IPS DF 6.9 (cell line): ENCODE measurements around the gene CEP162.
"Not testable (repeated sequence)": the region's sequence is repeated elsewhere in the genome, so short reads cannot be mapped to it uniquely, and the experiment has no call there.

Source experiments
- DNase-seq: peaks from one replicate; pipeline ENCODE4 v3.0.0-alpha.2; 2013; ENCODE audit warnings: low read depth, low spot score
- H3K27ac ChIP-seq: one replicate; pipeline ENCODE4 v1.5.1; 2013; ENCODE audit warnings: low read length, control low read depth
- H3K27me3 ChIP-seq: 2 replicates; pipeline ENCODE4 v1.6.1; 2013; ENCODE audit warnings: mild to moderate bottlenecking, low read length; ENCODE audit not compliant: control insufficient read depth, insufficient read depth
- H3K36me3 ChIP-seq: 2 replicates; pipeline ENCODE4 v1.6.1; 2013; ENCODE audit warnings: low read length; ENCODE audit not compliant: control insufficient read depth, insufficient read depth
- H3K4me1 ChIP-seq: 2 replicates; pipeline ENCODE4 v1.6.1; 2013; ENCODE audit warnings: low read length; ENCODE audit not compliant: control insufficient read depth, insufficient read depth
- H3K4me3 ChIP-seq: 2 replicates; pipeline ENCODE4 v1.5.1; 2013; ENCODE audit warnings: mild to moderate bottlenecking, low read length
- H3K9me3 ChIP-seq: 2 replicates; pipeline ENCODE4 v1.6.1; 2013; ENCODE audit warnings: low read length, inconsistent platforms; ENCODE audit not compliant: control insufficient read depth, insufficient read depth
- WGBS: extraction: QIAGEN DNeasy Blood & Tissue Kit; methylation state at CpG from one replicate; pipeline ENCODE4 v1.1.7; 2013; ENCODE audit warnings: mixed read lengths, missing lambda C conversion rate; ENCODE audit not compliant: insufficient read length, insufficient coverage; 5-methylcytosine and 5-hydroxymethylcytosine counted together

Gene CEP162

DNA sequence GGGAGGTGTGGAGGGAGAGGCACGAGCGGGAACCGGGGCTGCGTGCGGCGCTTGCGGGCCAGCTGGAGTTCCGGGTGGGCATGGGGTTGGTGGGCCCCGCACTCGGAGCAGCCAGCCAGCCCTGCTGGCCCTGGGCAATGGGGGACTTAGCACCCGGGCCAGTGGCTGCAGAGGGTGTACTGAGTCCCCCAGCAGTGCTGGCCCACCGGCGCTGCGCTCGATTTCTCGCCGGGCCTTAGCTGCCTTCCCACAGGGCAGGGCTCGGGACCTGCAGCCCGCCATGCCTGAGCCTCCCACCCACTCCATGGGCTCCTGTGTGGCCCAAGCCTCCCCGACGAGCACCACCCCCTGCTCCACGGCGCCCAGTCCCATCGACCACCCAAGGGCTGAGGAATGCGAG, 38.1 kb downstream of the CEP162 start:
- not testable (repeated sequence) for H3K27ac ChIP-seq, H3K4me3 ChIP-seq, H3K27me3 ChIP-seq, DNase-seq, H3K4me1 ChIP-seq, H3K9me3 ChIP-seq, H3K36me3 ChIP-seq
- WGBS: no CpG with 5 or more reads among the region's 25 CpGs

DNA sequence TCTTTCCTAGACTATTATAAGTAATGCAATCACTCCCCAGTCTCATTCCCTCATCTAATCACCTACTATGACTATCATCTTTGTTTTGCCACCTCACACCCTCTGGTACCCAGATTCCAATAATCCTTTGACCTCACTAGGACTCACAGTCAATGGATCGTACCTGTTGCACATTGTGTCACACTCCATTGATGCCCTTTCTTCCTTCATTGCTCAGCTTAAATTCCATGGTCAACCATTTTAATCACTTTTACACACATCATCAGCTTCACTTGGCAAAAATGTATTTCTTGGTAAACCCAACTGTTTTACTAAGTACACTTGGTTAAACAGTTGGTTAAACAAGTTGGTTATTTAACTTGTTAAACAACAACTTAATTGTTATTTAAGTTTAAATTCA, 44.0 kb downstream of the CEP162 start:
- whole genome bisulfite sequencing: no CpG with 5 or more reads among the region's 1 CpG
- Histone ChIP-seq H3K27ac (no peak overlapping the region), H3K4me1 (no peaks in the 10 kb centered on the region), H3K4me3 (no peak overlapping the region), H3K36me3 (no peaks in the 10 kb centered on the region), H3K27me3 (no peaks in the 10 kb centered on the region), H3K9me3 (no peaks in the 10 kb centered on the region)
- no peak for DNase-seq

DNA sequence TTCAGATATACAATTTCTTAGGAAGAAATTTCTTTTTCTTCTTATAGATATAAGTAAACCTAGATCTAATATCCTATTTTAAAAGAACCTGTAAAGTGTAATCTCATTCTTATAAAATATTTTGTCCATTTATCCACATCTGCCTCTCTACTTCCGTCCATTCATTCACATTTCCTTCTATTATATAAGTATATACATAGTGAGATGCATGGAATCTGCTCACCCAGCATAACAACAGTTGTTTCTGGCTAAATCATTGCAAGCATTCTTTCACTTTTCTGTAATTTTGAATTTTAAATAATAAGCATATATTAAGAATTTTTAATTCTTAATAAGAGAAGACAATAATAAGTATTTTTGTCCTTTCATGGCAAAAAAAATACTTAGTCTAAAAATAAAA, 45.4 kb downstream of the CEP162 start:
- Histone ChIP-seq H3K36me3 (no peaks in the 10 kb centered on the region), H3K27ac (no peak overlapping the region), H3K27me3 (no peaks in the 10 kb centered on the region), H3K4me3 (no peak overlapping the region), H3K4me1 (no peaks in the 10 kb centered on the region), H3K9me3 (no peaks in the 10 kb centered on the region)
- DNase-seq: no peak
- no CpG with 5 or more reads among the region's 1 CpG for WGBS

DNA sequence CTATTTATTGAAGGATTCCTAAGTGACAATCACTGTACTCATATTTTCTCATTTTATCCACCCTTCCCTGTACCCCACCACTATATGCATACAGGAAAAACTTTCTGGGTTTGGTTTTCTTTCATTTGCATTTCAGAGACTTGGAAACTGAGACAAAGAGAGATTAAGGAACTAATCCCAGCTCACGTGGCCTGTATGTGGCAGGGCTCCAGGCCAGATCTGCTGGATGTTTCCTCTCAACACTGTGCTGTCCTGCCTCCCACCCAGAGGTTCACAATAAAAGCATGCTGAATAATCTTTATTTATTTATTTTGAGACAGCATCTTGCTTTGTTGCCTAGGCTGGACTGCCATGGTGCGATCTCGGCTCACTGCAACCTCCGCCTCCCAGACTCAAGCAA, 50.2 kb downstream of the CEP162 start:
- Histone ChIP-seq H3K4me3 (no peak overlapping the region), H3K27ac (no peak overlapping the region), H3K27me3 (no peaks in the 10 kb centered on the region), H3K4me1 (no peaks in the 10 kb centered on the region), H3K9me3 (no peaks in the 10 kb centered on the region), H3K36me3 (no peaks in the 10 kb centered on the region)
- no peak for DNase-seq
- no CpG with 5 or more reads among the region's 4 CpGs for WGBS

DNA sequence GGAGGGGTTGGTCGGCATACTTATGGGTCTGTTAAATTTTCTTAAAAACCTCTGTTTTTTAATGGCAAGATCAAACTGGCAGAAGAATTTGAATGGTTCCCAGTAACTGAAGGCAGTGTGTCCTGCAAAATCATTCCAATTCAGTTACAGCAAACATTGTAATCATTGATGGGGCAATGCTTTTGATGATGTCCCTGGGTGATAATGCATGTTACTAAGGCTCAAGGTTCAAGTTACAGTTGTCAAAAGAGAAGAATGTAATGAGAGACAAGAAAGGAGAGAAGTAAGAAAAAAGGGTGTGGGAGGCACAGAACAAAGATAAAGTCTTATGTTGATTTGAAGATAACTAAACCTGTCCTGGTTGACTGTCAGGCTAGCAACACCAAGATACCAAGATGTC, 54.9 kb downstream of the CEP162 start:
- no CpG with 5 or more reads among the region's 1 CpG for WGBS
- H3K27me3 ChIP-seq: no peaks in the 10 kb centered on the region
- H3K4me3 ChIP-seq: no peak overlapping the region
- DNase-seq: no peak
- H3K9me3 ChIP-seq: no peaks in the 10 kb centered on the region
- no peak overlapping the region for H3K27ac ChIP-seq
- H3K4me1 ChIP-seq: no peaks in the 10 kb centered on the region
- H3K36me3 ChIP-seq: no peaks in the 10 kb centered on the region

DNA sequence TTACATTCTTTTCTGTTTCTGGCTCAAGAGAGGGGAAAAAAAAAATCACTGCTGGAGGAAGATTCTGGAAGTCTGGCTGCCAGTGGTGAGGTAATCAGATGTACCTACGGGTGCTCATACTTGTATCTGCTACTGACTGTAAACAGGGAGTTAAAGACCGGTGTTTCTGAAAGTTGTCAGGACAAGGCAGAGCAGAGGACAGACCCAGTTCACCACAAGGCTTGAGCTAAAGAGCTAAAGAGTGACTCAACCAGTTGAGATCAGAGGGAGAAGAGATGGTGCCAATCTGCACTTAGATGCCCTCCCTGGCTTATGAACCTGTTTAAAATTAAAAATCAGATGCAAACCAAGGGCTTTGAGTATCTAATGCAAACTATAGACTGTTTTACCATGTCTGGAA, 55.4 kb downstream of the CEP162 start:
- DNase-seq: no peak
- Histone ChIP-seq H3K9me3 (no peaks in the 10 kb centered on the region), H3K4me1 (no peaks in the 10 kb centered on the region), H3K4me3 (no peak overlapping the region), H3K27me3 (no peaks in the 10 kb centered on the region), H3K36me3 (no peaks in the 10 kb centered on the region), H3K27ac (no peak overlapping the region)
- no CpG with 5 or more reads among the region's 2 CpGs for WGBS

DNA sequence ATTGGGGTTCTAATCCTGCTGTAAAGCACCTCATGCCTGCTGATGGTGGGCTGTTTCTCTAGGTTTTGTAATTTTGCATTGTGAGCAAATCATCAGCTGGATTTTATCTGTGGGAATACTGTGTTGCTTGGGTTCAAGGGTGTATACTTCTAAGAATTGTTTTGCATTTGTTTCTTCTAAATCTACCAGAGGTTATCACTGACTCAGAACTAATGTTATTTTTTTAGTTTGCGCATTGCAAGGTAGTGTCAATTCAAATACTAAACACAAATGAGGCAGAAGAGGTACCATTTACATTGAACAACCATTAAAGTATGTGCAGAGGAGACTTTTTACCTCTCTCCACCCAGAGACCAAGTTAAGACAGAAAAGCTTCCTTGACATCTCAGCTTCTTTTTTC, 60.0 kb downstream of the CEP162 start:
- no peak for DNase-seq
- Histone ChIP-seq H3K4me3 (no peak overlapping the region), H3K9me3 (no peaks in the 10 kb centered on the region), H3K27ac (no peak overlapping the region), H3K4me1 (no peaks in the 10 kb centered on the region), H3K27me3 (no peaks in the 10 kb centered on the region), H3K36me3 (no peaks in the 10 kb centered on the region)
- no CpG with 5 or more reads among the region's 1 CpG for WGBS

DNA sequence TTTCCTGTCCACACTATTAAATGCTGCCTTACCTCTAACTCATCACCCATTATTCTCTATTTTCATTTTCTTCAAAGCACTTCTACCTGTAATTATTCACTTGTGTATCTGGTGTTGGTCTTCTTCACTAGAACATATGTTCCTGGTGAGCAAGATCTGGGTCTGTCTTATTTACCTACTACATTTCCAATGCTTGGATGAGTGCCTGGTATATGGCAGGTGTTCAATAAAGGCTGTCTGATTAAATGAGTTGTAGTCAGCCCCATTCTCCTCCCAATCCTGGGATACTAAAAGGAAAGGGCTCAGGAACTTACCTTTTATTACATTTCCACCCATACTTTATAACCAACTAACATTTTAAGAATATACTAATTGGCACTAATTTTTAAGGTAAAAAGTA, 61.0 kb downstream of the CEP162 start:
- Histone ChIP-seq H3K27me3 (no peaks in the 10 kb centered on the region), H3K4me1 (no peaks in the 10 kb centered on the region), H3K4me3 (no peak overlapping the region), H3K27ac (no peak overlapping the region), H3K9me3 (no peaks in the 10 kb centered on the region), H3K36me3 (no peaks in the 10 kb centered on the region)
- no peak for DNase-seq

DNA sequence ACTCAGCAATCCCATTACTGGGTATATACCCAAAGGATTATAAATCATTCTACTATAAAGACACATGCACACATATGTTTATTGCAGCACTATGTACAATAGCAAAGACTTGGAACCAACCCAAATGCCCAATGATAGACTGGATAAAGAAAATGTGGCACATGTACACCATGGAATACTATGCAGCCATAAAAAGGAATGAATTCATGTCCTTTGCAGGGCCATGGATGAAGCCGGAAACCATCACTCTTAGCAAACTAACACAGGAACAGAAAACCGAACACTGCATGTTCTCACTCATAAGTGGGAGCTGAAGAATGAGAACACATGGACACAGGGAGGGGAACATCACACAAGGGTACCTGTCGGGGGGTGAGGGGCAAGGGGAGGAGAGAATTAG, 63.1 kb downstream of the CEP162 start:
- not testable (repeated sequence) for H3K27ac ChIP-seq, H3K27me3 ChIP-seq, H3K4me1 ChIP-seq, H3K9me3 ChIP-seq, H3K36me3 ChIP-seq, DNase-seq, H3K4me3 ChIP-seq
- WGBS: no CpG with 5 or more reads among the region's 3 CpGs

DNA sequence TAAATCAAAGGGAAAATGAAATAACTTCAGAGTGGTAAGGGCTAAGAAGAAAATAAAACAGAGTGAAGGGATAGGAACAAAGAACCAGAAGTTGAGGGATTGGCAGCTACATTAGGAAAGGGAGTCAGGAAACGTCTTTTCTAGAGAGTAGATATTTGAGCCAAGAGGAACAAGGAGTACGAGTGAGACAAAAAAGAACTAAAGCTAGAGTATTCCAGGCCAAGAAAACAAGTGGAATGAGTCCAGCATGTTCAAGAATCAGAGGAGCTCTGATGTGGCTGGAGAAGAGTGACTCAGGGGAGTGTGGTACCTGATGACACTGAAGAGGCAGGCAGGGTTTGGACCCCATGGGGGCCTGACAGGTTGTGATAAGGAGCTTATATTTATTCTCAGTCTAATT, 66.3 kb downstream of the CEP162 start:
- Histone ChIP-seq H3K36me3 (no peaks in the 10 kb centered on the region), H3K4me1 (no peaks in the 10 kb centered on the region), H3K27me3 (no peaks in the 10 kb centered on the region), H3K4me3 (no peak overlapping the region), H3K27ac (no peak overlapping the region), H3K9me3 (no peaks in the 10 kb centered on the region)
- DNase-seq: no peak
- no CpG with 5 or more reads among the region's 2 CpGs for WGBS

DNA sequence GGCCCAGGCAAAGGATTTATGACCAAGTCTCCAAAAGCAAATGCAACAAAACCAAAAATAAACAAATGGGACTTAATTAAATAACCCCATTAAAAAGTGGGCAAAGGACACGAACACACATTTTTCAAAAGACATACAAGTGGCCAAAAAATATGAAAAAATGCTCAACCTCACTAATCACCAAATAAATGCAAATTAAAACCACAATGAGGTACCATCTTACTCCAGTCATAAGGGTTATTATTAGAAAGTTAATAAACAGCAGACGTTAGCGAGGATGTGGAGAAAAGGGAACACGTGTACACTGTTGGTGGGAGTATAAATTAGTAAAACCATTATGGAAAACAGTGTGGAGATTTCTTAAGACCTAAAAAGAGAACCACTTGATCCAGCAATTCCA, 71.1 kb downstream of the CEP162 start:
- WGBS: no CpG with 5 or more reads among the region's 4 CpGs
- no peak overlapping the region for H3K4me3 ChIP-seq
- no peaks in the 10 kb centered on the region for H3K4me1 ChIP-seq
- no peaks in the 10 kb centered on the region for H3K36me3 ChIP-seq
- no peak overlapping the region for H3K27ac ChIP-seq
- DNase-seq: no peak
- H3K9me3 ChIP-seq: no peaks in the 10 kb centered on the region
- H3K27me3 ChIP-seq: no peaks in the 10 kb centered on the region
